Measurements from ENCODE around the gene F11.
"Not testable (repeated sequence)": the region's sequence is repeated elsewhere in the genome, so short reads cannot be mapped to it uniquely, and the experiment has no call there.

The F11 gene

DNA sequence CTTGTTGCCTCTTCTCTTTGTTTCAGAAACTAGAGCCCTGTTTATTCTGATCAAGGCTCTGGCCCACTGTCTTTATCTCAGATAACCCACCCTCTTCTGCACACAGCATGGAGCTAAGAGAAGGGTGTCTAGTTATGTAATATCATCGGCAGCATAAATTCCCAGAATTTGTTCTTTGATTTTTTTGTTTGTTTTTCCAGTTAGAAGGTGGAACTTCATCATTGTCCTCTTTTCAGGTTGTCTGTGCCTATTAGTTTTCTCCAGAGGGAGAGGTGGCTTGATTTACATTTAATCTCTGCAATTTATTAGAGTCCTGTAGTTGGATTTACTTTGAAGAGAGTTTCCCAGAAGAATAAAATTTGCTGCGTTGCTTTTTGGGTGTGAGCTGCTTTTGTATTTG is 15.2 kb upstream of the F11 start:
- no peak for DNase-seq

DNA sequence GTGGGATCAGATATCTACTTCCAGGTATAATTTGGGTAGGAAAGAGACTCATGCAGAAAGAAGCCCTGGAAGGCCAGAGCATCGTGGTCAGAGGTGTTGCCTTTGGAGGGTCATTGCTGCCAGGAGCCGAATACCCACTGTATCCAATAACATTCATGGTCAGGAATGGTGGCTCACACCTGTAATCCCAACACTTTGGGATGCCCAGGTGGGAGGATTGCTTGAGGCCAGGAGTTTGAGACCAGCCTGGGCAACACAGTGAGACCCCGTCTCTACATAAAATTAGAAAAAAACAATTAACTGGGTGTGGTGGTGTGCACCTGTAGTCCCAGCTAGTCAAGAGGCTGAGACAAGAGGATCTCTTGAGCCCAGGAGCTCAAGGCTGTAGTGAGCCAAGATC is 10.9 kb upstream of the F11 start:
- no peak for DNase-seq

DNA sequence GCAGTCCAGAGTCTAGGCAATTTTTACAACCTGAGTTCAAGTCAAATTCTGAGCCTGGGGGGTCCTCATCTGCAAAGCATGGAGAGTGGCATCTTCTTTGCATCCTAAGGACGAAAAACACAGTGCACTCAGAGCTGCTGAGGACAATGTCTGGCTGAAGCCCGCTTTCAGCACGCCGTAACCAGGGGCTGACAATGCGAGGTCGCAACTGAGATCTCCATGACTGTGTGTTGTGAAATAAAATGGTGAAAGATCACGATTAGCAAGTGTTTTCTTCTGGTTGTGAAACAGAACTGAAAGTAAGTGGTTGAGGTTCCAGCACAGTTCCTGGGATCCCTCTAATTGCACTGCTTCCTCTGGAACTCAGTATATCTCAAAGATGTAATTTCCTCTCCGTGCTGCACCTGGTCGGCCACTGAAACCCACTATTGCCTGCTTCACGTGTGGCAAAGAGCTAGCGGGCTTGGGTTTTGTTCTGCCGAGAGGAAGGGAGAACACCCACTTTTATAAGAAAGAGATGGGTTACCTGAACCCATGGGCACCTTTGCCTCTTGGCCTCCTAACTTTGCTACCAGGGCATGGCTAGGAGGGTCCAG is 7.7 kb upstream of the F11 start:
- DNase-seq, result no peak

DNA sequence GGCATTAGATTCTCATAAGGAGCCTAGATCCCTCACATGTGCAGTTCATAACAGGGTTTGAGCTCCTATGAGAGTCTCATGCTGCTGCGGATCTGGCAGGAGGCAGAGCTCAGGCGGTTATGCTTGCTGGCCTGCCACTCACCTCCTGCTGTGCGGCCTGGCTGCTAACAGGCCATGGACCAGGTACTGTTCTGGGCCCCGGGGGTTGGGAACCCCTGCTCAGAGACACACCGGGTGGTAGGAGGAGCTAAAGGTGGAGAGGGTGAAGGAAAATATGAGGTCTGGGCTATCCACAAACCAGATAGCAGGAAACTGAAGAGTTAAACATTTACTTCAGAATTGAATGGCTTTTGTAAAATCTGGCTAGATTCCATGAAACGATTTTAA is 5.9 kb upstream of the F11 start:
- no peak for DNase-seq

DNA sequence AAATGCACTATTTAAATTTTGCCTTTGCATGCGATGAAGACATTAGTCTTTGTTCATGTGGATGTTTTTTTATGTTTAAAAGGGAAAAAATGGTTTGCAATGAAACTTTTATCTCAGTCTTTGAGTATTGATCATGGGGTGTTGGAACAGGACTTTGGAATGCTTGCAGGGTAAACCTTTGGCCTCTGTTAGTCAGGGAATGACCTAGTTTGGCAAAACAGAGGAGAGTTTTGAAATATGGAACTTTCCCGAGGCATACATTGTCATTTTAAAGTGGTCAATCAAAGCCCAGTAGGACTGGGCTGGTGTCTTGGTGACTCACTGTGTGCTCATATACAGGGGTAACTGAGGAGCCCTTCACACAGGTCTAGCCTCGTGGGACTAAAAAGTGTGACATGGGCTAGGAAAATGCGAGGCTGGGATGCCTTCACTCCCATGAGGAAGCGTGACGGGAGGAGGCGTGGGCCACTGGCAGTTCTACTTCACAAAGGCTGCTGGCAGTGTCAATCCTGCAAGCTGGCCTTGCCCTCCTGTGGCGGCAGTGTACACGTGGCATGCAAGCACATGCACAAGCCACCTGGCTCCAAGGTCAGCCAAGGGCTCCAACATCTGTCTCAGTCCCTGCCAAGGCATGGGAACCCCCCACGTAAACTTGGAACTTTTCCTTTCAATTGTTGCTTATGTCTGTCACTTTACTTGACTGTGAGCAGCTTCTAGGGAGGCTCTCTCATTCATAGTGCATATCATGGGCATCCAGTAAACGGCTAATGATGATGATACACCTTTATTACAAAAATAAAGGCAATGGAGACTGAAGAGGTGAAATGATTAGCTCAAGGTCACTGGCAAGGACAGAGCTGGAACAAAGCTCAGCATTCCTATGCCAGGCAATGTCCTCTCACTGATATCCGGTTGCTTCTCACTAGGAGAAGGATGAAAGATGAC is 5.2 kb upstream of the F11 start:
- DNase-seq, result no peak

DNA sequence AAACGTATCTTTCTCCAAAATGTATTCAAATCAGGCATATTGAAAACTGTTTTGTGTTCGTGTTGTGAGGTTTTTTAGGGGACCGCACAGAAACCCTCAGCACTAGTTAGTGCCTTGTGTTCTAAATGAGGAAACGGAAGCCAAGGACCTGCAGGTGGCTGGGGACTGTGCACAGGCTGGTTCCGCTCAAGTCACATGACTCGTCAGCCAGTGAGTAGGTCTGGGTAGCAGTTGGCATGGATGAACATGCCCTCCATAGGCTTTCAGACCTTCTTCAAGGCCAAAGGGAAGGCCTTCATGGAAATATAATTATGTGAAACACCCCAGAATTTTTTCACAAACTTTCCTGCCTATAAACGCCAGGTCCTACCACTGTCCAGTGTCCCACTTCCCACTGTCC is 1.3 kb upstream of the F11 start:
- DNase-seq, result no peak

DNA sequence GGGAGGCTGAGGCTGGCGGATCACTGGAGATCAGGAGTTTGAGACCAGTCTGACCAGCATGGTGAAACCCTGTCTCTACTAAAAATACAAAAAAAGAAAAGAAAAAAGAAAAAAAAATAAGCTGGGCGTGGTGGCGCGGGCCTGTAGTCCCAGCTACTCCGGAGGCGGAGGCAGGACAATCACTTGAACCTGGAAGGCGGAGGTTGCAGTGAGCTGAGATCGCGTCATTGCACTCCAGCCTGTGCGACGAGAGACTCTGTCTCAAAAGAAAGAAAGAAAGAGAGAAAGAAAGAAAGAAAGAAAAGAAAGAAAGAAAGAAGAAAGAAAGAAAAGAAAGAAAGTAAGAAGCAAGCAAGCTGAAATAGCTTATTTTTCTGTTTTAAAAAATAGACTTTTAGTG is 739 bp upstream of the F11 start:
- DNase-seq, result not testable (repeated sequence)

DNA sequence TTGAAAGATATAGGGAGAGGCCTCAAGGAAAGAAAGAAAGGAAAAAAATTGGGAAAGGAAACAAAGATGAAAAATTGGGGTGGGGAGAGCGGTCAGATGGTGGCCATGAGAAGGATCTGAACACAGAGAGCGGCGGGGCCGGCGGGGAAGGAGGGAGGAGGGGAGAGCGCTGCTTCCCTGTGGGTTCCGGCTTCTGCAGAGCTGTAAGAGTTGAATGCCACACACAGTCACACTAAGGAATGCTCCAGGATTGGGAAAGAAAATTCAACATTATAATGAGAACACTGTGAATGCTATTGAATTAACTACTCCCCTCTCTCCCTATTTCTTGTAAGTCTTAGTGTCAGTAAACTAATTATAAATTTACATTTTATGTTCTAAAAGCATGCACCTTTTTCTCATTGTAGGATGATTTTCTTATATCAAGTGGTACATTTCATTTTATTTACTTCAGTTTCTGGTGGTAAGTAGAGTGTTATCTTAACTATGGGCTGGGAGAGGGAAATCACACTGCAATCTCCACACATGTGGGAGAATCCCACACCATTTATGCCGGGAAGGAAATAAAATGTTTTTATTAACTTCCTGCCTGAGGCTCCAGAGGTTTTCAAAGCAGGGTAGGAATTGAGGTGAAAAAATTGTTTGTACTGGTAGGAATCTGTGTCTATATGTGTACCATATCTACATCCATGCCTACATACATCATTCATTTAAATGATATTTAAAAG is 904 bp downstream of the F11 start:
- DNase-seq, result no peak

DNA sequence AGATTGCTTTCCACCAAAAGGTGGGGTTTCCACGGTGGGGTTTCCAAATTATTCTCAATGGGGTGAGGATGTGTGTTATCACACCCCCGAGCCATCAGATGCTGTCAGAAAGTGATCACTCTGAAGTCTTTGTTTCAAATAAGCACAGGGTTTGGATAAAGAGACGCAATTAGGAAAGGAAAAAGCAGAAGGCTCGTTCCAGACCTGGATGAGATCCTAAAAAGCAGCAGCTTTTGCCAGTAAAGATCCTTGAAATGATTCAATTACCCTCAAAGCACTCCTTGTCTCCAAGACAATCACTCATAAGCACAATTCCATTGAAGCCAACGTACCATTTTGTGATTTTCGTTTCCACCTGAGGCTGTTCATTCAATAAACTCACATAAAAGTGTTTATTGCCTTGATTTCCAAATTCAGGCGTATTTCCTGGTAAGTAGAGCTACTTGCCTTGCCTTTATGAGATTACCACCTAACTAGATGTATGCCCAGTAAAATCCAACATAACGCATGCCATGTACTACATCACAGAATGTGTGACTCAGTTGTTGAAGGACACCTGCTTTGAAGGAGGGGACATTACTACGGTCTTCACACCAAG is 5.2 kb downstream of the F11 start:
- no peak for DNase-seq

DNA sequence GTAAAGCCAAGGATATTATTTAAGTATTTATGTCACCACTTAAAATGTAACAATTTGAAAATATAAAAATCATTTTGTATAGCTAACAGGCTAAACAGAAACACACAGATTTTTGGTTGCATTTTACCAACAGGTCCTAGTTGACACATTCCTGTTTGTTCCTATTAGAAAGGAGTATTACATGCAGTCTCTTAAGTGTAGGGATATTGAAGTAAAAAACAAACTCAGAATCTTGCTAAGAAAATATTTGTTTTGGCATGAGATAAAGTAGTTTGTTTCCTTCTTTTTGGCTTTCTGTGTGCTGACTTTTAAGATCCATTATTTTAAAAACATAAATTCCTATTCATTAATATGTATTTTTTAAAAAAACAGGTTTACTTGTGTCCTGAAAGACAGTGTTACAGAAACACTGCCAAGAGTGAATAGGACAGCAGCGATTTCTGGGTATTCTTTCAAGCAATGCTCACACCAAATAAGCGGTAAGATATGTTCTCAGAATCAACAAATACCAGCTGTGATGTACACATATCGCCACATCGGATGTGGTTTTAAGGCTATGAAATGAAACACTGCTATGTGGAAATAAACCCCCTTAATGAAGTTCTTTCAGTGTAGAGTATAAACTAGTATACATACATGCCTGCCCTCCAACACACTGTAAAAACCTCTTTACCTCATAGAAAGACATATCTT is 6.9 kb downstream of the F11 start:
- DNase-seq, result no peak

DNA sequence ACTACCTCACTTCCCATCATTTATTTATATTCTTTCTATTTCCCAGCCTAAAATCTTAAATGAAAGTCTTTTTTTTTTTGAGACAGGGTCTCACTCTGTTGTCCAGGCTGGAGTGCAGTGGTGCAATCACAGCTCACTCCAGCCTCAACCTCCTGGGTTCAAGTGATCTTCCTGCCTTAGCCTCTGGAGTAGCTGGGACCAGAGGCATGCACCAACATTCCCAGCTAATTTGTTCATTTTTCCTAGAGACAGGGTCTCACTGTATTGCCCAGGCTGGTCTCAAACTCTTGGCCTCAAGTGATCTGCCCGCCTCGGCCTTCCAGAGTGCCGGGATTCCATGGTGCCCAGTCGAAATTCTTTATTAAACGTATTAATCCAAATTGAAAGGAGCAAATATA is 7.4 kb downstream of the F11 start:
- DNase-seq, result not testable (repeated sequence)

DNA sequence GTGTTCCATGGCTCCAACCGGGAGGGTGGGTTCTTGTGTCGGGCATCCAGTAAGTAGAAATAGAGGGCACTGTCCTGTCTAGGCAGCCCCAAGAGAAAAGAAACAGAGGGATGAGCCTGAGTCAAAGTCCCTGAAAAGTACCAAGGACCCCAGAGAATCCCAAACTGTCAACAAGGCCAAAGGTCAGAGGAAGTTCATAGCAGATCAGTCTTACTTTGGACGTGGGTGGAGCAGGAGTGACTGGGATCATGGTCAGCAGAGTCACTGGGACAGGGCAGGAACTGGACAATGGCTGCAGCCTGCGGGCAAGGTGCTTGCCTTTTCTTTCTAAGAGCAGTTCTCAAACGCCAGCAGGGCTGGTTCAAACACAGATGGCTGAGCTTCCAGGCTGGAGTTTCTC is 17.3 kb downstream of the F11 start:
- DNase-seq, result no peak

DNA sequence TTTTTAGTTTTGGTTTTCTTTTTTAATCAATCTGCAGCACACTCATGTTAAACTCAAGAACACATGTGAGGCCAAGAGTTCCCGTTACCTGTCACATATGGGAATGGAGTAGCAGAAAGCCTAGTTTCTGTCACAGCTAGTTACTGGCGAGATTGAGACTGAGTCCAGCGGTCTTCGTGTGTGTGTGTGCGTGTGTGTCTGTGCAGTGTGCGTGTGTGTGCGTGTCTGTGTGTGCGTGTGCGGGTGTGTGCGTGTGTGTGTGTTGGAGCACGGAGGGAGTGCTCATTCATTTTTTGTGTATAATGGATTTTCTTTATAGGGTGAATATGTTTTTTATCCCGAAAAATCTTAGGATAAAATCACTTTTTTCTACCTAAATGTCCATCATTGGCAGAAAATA is 19.2 kb downstream of the F11 start:
- DNase-seq, result no peak

DNA sequence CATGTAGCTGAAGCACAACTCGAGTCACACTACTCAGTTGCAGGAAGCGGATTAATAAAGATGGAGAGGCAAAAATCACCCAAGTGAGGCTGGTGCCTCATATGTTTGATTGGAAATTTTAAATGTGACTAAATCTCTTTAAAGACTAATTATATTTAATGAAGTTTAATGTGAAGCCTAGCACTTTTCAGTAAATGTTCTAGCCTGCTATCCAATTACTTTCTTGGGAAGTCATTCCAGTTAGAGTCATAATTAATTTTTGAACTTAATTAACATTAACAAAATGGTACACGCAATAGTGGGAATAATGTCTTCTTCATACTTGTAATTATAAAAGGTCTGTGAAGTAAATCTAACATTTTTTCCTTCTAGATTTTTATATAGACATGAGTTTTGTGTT is 20.6 kb downstream of the F11 start:
- DNase-seq, result no peak

DNA sequence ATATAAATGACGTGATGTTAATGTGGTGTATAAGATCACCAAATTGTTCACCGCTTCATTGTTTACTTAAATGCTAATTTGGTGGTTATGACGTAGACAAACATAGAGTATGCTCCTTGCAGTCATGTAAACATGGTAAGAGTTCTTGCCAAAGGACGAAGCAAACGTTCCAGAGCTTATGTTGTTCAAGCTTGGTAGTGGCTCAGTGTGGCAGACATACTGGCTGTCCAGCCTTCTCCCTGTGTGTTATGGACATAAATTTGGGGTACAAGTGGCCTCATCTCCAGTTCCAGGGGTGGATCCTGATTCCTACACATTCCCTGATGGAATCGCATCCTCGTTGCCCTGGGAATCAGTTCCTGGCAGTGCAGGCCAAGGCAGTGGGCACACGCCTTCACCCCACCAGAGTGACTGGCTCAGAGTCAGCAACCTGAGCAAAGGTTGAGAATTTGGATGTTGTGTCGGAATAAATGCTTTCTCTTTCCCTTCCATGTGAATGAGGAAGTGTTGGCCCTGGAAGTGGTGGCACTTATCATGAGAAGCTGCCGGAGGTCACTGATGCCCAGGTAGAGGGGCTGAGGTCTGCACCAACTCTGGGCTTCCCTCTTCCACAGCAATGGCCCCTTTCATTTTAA is 25.4 kb downstream of the F11 start:
- DNase-seq, result no peak

DNA sequence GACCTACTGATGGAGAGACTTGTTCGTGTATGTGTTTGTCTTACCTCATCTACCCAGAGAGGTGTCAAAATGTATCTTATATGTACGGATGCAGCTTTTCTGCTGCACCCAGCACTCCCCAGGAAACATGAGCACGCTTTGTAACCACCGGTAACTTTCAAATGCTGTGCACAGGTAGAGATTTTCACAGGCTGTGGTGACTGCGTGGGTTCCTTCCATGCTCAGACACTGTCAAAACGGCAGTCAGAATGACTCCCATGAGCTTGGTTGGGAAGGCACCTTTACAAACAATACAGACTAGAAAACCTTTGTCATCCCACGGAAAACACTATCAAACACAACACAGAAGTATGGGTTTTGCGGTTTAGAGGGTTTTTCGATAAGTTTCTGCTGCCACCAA is 28.2 kb downstream of the F11 start:
- no peak for DNase-seq

DNA sequence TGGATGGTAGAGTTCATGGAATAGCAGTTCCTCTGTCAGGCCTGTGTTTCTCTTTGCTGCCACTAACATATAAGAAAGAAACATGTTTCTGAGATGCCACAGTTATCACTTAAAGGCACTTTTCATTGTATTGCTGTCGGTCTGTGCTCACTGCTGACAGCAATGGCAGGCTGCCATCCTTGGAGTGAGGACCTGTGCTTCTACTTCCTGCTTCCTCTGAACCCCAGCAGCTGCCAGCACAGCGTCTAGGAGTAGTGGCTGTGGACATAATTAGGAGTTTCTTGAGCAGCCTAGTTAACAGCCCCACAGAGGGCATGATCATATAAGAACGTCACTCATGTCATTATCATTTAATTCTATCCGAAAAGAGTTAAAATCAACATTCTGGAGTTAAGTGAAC is 30.5 kb downstream of the F11 start:
- no peak for DNase-seq

DNA sequence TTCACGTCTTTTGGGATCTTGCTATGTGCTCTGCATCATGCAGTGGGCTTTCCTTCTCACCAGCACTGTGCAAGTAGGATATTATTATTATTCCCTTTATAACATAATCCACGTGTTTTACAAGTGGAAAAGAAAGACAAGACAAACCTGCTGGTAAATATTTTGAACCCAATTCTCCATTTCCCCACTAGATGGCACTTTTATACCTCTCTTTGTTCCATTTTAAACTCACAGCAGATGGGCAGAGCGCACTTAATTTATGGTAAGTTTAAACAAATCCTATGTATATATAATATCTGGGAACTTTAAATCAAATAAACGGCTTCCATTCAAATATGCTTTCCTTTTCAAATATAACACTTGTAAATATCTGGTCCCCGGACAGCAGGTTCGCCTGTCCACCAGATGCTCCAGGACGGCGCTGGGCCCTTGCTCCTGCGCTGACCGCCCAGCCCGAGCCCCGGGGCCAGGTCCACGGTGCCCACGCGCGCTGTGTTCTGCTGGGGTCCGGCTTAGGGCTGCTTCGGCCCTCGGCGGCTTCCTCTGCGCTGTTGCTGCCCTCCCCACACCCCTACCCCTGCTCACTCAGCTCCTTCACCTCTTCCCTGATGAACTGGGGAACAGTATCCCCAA is 31.1 kb downstream of the F11 start:
- DNase-seq, result no peak

DNA sequence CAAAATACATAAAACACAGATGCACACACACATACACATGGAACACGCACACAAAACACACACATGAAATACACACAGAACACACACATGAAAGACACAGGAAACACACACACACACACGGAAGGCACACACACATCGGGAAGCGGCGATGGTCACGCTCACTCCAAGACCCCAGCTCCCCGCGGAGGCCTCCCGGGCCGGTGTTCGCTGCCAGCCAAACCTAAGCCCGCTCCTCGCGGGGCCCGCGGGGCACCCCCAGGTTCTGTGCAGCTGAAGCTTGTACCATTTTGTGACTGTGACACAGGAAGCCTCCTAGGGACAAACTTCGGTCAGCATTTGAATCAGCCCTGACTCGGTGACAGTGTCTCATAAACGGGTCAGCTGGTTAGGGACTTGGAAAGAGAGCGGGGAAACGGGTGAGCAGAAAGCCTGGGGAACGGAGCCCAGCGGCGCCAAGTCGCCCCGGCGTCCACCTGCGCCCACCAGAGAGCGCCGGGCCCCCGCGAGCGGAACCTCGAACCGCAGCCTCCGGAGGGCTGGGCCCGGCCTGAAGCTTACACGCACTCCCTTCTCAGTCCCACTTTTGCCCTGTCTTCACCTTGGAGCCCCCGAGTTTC is 32.1 kb downstream of the F11 start:
- DNase-seq, result no peak

DNA sequence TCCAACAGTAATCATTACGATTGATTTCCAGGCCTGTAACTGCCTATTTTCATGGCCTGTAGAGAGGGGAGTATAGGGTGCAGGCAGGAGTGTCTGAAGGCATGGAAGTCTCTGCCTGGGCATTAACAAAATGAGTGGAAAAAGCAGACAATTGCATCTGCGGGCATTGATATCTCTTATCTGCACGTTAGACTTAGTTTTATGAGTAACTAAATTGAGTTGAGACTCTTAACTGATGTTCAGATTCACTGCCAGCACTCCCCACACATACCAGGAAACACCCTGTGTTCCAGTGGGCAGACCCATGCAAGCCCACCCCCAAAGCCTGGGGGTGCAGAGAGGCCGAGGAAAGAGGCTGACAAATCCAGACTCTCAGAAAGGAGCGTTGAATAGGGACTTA is 33.3 kb downstream of the F11 start:
- DNase-seq, result no peak

DNA sequence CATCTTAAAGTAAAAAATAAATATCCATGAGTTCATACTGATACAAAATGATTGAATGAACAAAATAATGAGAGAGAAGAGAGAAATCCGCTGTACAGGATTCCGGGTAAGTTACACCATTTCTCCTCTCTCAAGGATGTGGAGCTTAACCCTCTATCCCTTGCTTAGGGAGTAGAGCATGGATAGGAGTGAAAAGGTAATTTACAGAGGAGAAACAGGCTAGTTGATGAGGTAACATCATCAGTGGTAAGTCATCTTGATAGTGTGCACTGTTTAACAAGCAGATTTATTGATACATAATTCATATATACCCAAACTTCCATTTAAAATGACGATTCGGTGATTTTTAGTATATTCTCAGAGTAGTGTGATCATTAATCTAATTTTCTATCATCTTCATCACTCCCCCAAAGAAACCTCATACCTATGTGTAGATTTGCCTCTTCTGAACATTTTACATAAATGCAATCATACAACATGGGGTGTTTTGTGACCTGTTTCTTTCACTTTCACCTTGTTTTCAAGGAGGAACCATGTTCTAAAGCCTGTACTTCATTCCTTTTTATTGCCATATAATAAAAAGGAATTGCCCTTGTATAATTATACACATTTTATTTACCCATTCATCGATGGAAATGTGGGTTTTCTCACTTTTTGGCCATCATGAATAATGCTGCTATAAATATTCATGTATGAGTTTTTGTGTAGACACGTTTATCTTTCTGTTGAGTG is 34.8 kb downstream of the F11 start:
- DNase-seq, result no peak

All from activated gamma-delta T cell (primary cell).